Measurements from ENCODE around the gene RHO. TPM values are rescaled to one million over a fixed set of nuclear protein-coding genes. Genes with fewer than 3 reads are reported as not detected.

The RHO gene
- total and polyA plus RNA-seq, 10 of the 15 experiments (the other 5 are each of a cell fraction or from before 2014, with no cell fraction given) = not detected

- TF ChIP-seq BCLAF1 (IDR thresholded peaks at IDR 0.05) = no peak
- no peak for TF ChIP-seq HCFC1 (IDR thresholded peaks at IDR 0.05; ENCODE audit: low read length)
- TF ChIP-seq HDAC2 (IDR thresholded peaks at IDR 0.05) = no peak
These were observed 9.9 kb upstream of the RHO start (continued) for GRCh38 chr3:129518581-129518980.

DNA sequence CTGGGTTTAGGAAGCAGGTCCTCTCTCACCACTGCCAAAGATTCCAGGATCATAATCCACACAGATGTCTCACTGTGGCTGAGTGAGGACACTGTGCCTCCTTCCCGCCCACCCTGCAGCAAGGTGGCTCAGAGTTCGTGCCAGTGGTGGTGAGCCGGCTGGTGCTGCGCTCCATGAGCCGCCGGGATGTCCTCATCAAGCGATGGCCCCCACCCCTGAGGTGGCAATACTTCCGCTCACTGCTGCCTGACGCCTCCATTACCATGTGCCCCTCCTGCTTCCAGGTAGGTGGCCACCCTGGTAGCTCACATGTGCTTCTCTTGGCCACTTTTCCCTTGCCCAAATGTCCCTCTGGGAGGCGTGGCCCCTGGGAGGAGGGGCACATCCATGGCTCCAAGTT lies 9.0 kb upstream of the RHO start:
- POLR2A ChIA-PET = no interaction called here
- TF ChIP-seq SIN3A (IDR thresholded peaks at IDR 0.05; ENCODE audit: low read depth, low read length) (no peak), POLR2AphosphoS2 (IDR thresholded peaks at IDR 0.05; ENCODE audit: low read depth, low read length) (no peak), PAX8 (IDR thresholded peaks at IDR 0.05) (no peak), RAD21 (IDR thresholded peaks at IDR 0.05; ENCODE audit: insufficient read depth, low read depth, low read length) (no peak), NBN (IDR thresholded peaks at IDR 0.05) (no peak)
- Histone ChIP-seq H3K27ac (ENCODE audit: control insufficient read depth, insufficient read depth) (no peak overlapping the region), H3K9me3 (replicated peaks; ENCODE audit: control insufficient read depth, insufficient read depth, low read length) (no peaks in the 10 kb centered on the region), H3K27me3 (replicated peaks in 1 of 2; ENCODE audit: control insufficient read depth in 2 of 2, insufficient read depth in 2 of 2, low read length in 1 of 2) (no peaks in the 10 kb centered on the region), H3K4me1 (ENCODE audit: control insufficient read depth, insufficient read depth, low read length) (no peaks in the 10 kb centered on the region), H3K79me2 (ENCODE audit: control insufficient read depth, insufficient read depth, low read length) (no peaks in the 10 kb centered on the region), H3K9ac (ENCODE audit: control insufficient read depth, insufficient read depth, low read length) (no peak overlapping the region), H3K36me3 (ENCODE audit: control insufficient read depth in 2 of 2, insufficient read depth in 2 of 2, low read length in 1 of 2) (no peaks in the 10 kb centered on the region; a peak in 1 of 4 replicates), H3K4me3 (no peak overlapping the region), H4K20me1 (ENCODE audit: control insufficient read depth, insufficient read depth) (no peaks in the 10 kb centered on the region), H2AFZ (ENCODE audit: control insufficient read depth, low read depth, low read length) (no peak overlapping the region), H3K4me2 (ENCODE audit: control insufficient read depth, insufficient read depth) (no peak overlapping the region)
- FAIRE-seq = no peak
- ATAC-seq = no peak
- DNase-seq (ENCODE audit: low read depth, low spot score) = no peak
- RAD21 ChIA-PET (ENCODE audit: unreplicated experiment) = no interaction called here
- SMC1A ChIA-PET (ENCODE audit: uncharacterized antibody, unreplicated experiment) = no interaction called here
- intact Hi-C loops (cut with micrococcal nuclease; ENCODE audit: unreplicated experiment) (no loop called here), in situ Hi-C loops (cut with MboI) (no loop called here)
- no TSS peak for BruUV-seq (replicated peaks)
- CTCF ChIA-PET = no interaction called here
- WGBS (ENCODE audit: insufficient coverage, insufficient replicate concordance, low lambda C conversion rate, missing lambda C conversion rate) = 66% methylated on average over 10 of the region's 10 CpGs

Measured in GM12878 (cell line).